T-cell (primary cell): Measurements from ENCODE around the gene IL1A. TPM values are rescaled to one million over a fixed set of nuclear protein-coding genes. Genes with fewer than 3 reads are reported as not detected.

ENCODE experiments used
- ATAC-seq, 4 experiments: fragments of 200-7000 bp in 3 of 4; fragments of 150-1000 bp in 1 of 4; cut with Tn5 transposase; replicated peaks in 1 of 4; 1 replicate in 3 of 4; 2 replicates in 1 of 4; pipeline ENCODE4 v1.10.0; 2021; ENCODE audit warnings: moderate library complexity in 3 of 4, mild to moderate bottlenecking in 2 of 4, moderate number of reproducible peaks in 1 of 4
- CTCF ChIA-PET, 2 donors: fragments of 300-600 bp; sonication (Branson Sonifier 250); formaldehyde crosslinking; loops; one replicate each; lab custom pipeline; 2022; ENCODE audit warnings: antibody characterized with exemption in 2 of 2; lab: Charles Lee
- POLR2A ChIA-PET, 2 donors: fragments of 300-600 bp; sonication (Branson Sonifier 250); formaldehyde crosslinking; loops; one replicate each; lab custom pipeline; 2022; ENCODE audit warnings: antibody characterized with exemption in 2 of 2; lab: Charles Lee
- DNase-seq, 35 experiments: peaks; one replicate each; pipeline versions ENCODE4 v3.0.0 to v3.0.0-alpha.2; 2013 to 2023
- H3K27ac ChIP-seq: one replicate; pipeline ENCODE4 v1.5.1; 2013; ENCODE audit warnings: low read length
- H3K27me3 ChIP-seq, 2 experiments: replicated peaks in 1 of 2; 1 replicate in 1 of 2; 2 replicates in 1 of 2; pipeline versions ENCODE4 v1.6.1 to v1.7.0; 2013; ENCODE audit warnings: low read length in 1 of 2, mixed read lengths in 1 of 2; ENCODE audit not compliant: control insufficient read depth in 2 of 2, insufficient read depth in 2 of 2; ENCODE audit errors: extremely low read depth in 1 of 2
- H3K36me3 ChIP-seq, 2 donors: 1 replicate in 1 of 2; 2 replicates in 1 of 2; pipeline versions ENCODE4 v1.6.1 to v1.7.0; 2013; ENCODE audit warnings: low read length in 1 of 2; ENCODE audit not compliant: control insufficient read depth in 2 of 2, insufficient read depth in 1 of 2; ENCODE audit errors: extremely low read depth in 1 of 2
- H3K4me1 ChIP-seq, 2 experiments: 1 replicate in 1 of 2; 2 replicates in 1 of 2; pipeline versions ENCODE4 v1.6.1 to v1.7.0; 2013; ENCODE audit warnings: low read length in 2 of 2, mixed read lengths in 1 of 2; ENCODE audit not compliant: insufficient read depth in 2 of 2, control insufficient read depth in 1 of 2; ENCODE audit errors: extremely low read depth in 1 of 2
- H3K4me3 ChIP-seq, 2 donors: 1 replicate in 1 of 2; 2 replicates in 1 of 2; pipeline versions ENCODE4 v1.5.1 to v1.7.0; 2013; ENCODE audit warnings: mild to moderate bottlenecking in 2 of 2, low read length in 1 of 2, moderate library complexity in 1 of 2; ENCODE audit not compliant: control insufficient read depth in 1 of 2; ENCODE audit errors: extremely low read depth in 1 of 2
- H3K9me3 ChIP-seq: 2 replicates; pipeline ENCODE4 v1.7.0; 2013
- H3K27ac Mint-ChIP-seq, 2 donors: one replicate each; pipeline ENCODE4 v1.8.0; 2020 to 2021; ENCODE audit warnings: mild to moderate bottlenecking in 2 of 2, mixed read lengths in 2 of 2
- H3K27me3 Mint-ChIP-seq, 2 donors: one replicate each; pipeline ENCODE4 v1.8.0; 2021 to 2022; ENCODE audit warnings: mixed read lengths in 2 of 2
- H3K36me3 Mint-ChIP-seq: one replicate; pipeline ENCODE4 v1.8.0; 2021; ENCODE audit warnings: mixed read lengths
- H3K4me1 Mint-ChIP-seq, 3 donors: one replicate each; pipeline ENCODE4 v1.8.0; 2020 to 2022; ENCODE audit warnings: mixed read lengths in 3 of 3, mild to moderate bottlenecking in 1 of 3
- H3K4me3 Mint-ChIP-seq, 3 donors: one replicate each; pipeline ENCODE4 v1.8.0; 2020 to 2022; ENCODE audit warnings: mild to moderate bottlenecking in 3 of 3, mixed read lengths in 3 of 3, moderate library complexity in 3 of 3
- H3K9me3 Mint-ChIP-seq, 3 donors: one replicate each; pipeline ENCODE4 v1.8.0; 2020 to 2022; ENCODE audit warnings: mixed read lengths in 3 of 3
- WGBS: methylation state at CpG from one replicate; pipeline ENCODE4 v1.1.5; 2013; ENCODE audit warnings: missing lambda C conversion rate; ENCODE audit not compliant: insufficient coverage; 5-methylcytosine and 5-hydroxymethylcytosine counted together
- total RNA-seq, 35 experiments: library from RNA in 6 of 35; stranded (reverse) in 6 of 35; fragments of 120-200 nt in 1 of 35; gene quantifications; one replicate each; pipeline versions ENCODE4 v1.2.1 to v1.2.4 and lab custom pipeline; 2013 to 2026

Gene IL1A
- total RNA-seq, 5 donors from 2014 or later (not counting 1 experiment from before 2014, with no cell fraction given), result 0.12 TPM; not detected in 4

DNA sequence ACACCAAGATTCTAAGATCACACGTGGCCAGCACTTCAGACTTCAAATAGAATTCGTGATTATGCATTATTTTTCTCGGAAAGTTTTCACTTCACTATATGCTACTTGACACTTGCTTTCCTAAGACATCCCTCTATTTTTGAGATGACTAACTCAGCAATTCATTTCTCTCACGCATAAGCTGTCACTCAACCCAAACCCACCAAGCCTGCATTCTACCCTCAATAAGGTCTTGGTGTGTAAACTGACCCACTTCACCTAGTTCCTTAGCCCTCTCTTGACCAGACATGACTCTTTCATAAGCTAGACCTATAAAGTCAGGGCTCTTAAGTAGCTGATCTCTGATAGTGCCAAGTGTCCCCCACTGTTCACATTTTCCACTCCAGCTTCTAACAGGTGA, 31.6 kb downstream of the IL1A start:
- no peak overlapping the region for H3K4me3 ChIP-seq
- H3K27me3 ChIP-seq, result no peaks in the 10 kb centered on the region
- ChIA-PET POLR2A (interaction anchor here (0.6 kb wide), 3 partner anchors 24 to 159 kb away, joined by 3 to 8 read pairs (median 4); no protein-coding TSS in a partner anchor), CTCF (interaction anchor here (0.6 to 2.1 kb wide), 3 partner anchors 132 to 188 kb away, joined by 6 to 17 read pairs (median 11); no protein-coding TSS in a partner anchor)
- no peak for DNase-seq
- no peak overlapping the region for H3K4me3 Mint-ChIP-seq
- no peaks in the 10 kb centered on the region for H3K36me3 ChIP-seq
- peaks cover 2 to 11% of the 10 kb centered on the region in 2 experiments for H3K4me1 ChIP-seq
- H3K27ac ChIP-seq, result no peak overlapping the region
- WGBS, result 78% methylated on average over 3 of the region's 4 CpGs
- no peaks in the 10 kb centered on the region for H3K9me3 ChIP-seq
- no peaks in the 10 kb centered on the region for H3K27me3 Mint-ChIP-seq
- no peaks in the 10 kb centered on the region for H3K36me3 Mint-ChIP-seq
- ATAC-seq, result no peak
- peaks cover 8 to 36% (median 10%) of the 10 kb centered on the region in 3 donors for H3K4me1 Mint-ChIP-seq
- no peak overlapping the region for H3K27ac Mint-ChIP-seq
- H3K9me3 Mint-ChIP-seq, result no peaks in the 10 kb centered on the region

DNA sequence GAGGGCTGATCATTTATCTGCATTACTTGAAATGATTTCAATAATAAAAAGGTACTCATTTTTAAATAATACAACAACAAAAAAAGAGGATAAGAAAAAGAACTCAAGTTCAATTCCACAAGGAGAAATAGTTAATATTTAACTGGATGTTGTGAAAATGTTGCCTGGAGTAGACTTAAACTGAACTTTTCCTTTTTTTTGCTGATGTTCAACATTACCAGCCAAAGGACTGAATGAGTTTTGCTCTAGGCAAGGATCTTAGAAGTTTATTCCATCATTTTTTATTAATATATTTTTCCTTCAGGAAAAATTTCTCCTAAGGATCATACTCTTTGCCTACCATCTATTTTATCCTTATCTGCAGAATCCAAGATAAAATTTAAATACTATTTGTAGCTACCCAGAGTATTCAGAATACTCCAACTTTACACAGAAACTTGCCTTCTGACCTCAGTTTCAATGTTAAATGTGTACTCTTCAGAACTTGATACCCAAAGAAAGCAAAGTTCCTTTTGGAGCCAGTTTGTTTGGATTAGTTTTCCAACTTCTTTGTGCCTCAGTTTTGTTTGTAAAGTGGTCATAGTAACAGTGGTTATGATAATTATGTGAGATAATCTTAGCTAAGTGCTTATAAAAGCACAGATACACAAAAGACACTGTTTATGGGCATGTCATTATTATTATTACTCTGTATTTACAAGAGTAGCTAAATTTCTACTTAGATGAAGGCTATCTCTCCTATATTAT, 32.7 kb downstream of the IL1A start:
- Histone ChIP-seq H3K36me3 (no peaks in the 10 kb centered on the region), H3K27me3 (no peaks in the 10 kb centered on the region), H3K4me1 (peaks cover 2 to 11% of the 10 kb centered on the region in 2 experiments), H3K27ac (no peak overlapping the region), H3K4me3 (no peak overlapping the region), H3K9me3 (no peaks in the 10 kb centered on the region)
- Mint-ChIP-seq H3K36me3 (no peaks in the 10 kb centered on the region), H3K27me3 (no peaks in the 10 kb centered on the region), H3K27ac (no peak overlapping the region), H3K4me3 (no peak overlapping the region), H3K9me3 (no peaks in the 10 kb centered on the region), H3K4me1 (peaks cover 8 to 34% (median 10%) of the 10 kb centered on the region in 3 donors)
- ChIA-PET CTCF (interaction anchor here (0.5 to 5.8 kb wide), 6 partner anchors 15 to 190 kb away, joined by 3 to 67 read pairs (median 7); no protein-coding TSS in a partner anchor), POLR2A (interaction anchor here in 1 of 2 donors (0.5 to 0.6 kb wide), 2 partner anchors 150 to 267 kb away, joined by 4 read pairs; no protein-coding TSS in a partner anchor)
- no peak for ATAC-seq
- DNase-seq, result no peak

- Mint-ChIP-seq H3K9me3 (no peaks in the 10 kb centered on the region), H3K4me1 (peaks cover 8 to 27% (median 10%) of the 10 kb centered on the region in 3 donors), H3K36me3 (no peaks in the 10 kb centered on the region), H3K27ac (peak overlapping the region in 1 of 2 donors; percentile 74), H3K27me3 (no peaks in the 10 kb centered on the region), H3K4me3 (peak overlapping the region in 2 of 3 donors; percentile 21 to 60)
- ChIA-PET CTCF (interaction anchor here (0.6 to 5.8 kb wide), 5 partner anchors 12 to 208 kb away, joined by 3 to 67 read pairs (median 11); no protein-coding TSS in a partner anchor), POLR2A (no interaction called here)
- H3K9me3 ChIP-seq, result no peaks in the 10 kb centered on the region
- H3K4me3 ChIP-seq, result no peak overlapping the region
- DNase-seq (no peak), ATAC-seq (no peak)
- no peaks in the 10 kb centered on the region for H3K36me3 ChIP-seq
- H3K27me3 ChIP-seq, result no peaks in the 10 kb centered on the region
- peaks cover 2 to 11% of the 10 kb centered on the region in 2 experiments for H3K4me1 ChIP-seq
- H3K27ac ChIP-seq, result no peak overlapping the region
Observed at GRCh38 chr2:112750560-112750843, 33.8 kb downstream of the IL1A start.

- no peaks in the 10 kb centered on the region for H3K9me3 ChIP-seq
- H3K4me3 ChIP-seq, result no peak overlapping the region
- Mint-ChIP-seq H3K27ac (peak overlapping the region; percentile 4 to 74), H3K4me1 (peaks cover 8 to 23% (median 10%) of the 10 kb centered on the region in 3 donors), H3K36me3 (no peaks in the 10 kb centered on the region), H3K9me3 (no peaks in the 10 kb centered on the region), H3K4me3 (peak overlapping the region; percentile 21 to 60 (median 34)), H3K27me3 (no peaks in the 10 kb centered on the region)
- CTCF ChIA-PET, result interaction anchor here (0.6 to 5.8 kb wide), 14 partner anchors 13 to 692 kb away, joined by 3 to 67 read pairs (median 4); no protein-coding TSS in a partner anchor
- 56% methylated on average over 8 of the region's 9 CpGs for WGBS
- POLR2A ChIA-PET, result interaction anchor here (0.5 to 0.7 kb wide), 3 partner anchors 10 to 232 kb away, joined by 3 to 7 read pairs (median 3); no protein-coding TSS in a partner anchor
- ATAC-seq (peak; percentile 90 to 96 (median 90)), DNase-seq (peak; percentile 56 to 87 (median 75))
- no peaks in the 10 kb centered on the region for H3K27me3 ChIP-seq
- peak overlapping the region; percentile 44 for H3K27ac ChIP-seq
- peaks cover 2 to 11% of the 10 kb centered on the region in 2 experiments for H3K4me1 ChIP-seq
- no peaks in the 10 kb centered on the region for H3K36me3 ChIP-seq
Observed at GRCh38 chr2:112749755-112750559, 34.3 kb downstream of the IL1A start.

DNA sequence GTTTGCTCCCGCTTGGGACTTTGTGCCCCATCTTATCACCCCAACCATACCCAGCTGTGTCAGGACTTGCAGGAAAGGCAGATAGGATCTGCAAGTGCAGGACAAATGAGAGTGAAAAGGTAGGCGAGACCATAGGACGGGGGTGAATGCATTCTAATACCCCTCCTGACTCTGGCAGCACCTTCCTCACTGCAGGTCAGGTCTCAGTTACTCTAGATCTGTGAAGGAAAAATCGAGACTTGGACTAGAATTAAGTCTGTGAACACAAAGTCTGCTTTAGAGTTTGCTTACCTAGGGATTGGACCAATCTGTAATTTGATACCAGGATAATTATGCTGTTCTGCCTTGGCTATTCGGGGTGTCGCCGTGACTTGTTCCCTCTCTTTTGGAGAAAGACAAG, 43.8 kb downstream of the IL1A start:
- H3K4me3 Mint-ChIP-seq, result no peak overlapping the region
- no peak overlapping the region for H3K4me3 ChIP-seq
- ChIA-PET POLR2A (interaction anchor here in 1 of 2 donors (0.7 kb wide), 1 partner anchor 107 kb away, joined by 4 read pairs; no protein-coding TSS in a partner anchor), CTCF (interaction anchor here (0.5 to 1.0 kb wide), 2 partner anchors 13 to 160 kb away, joined by 3 to 4 read pairs; no protein-coding TSS in a partner anchor)
- H3K4me1 Mint-ChIP-seq, result no peaks in the 10 kb centered on the region
- DNase-seq (no peak), ATAC-seq (no peak)
- H3K27ac Mint-ChIP-seq, result no peak overlapping the region
- no peaks in the 10 kb centered on the region for H3K27me3 Mint-ChIP-seq
- 92% methylated on average over 4 of the region's 7 CpGs for WGBS
- no peaks in the 10 kb centered on the region for H3K9me3 Mint-ChIP-seq
- H3K9me3 ChIP-seq, result no peaks in the 10 kb centered on the region
- no peak overlapping the region for H3K27ac ChIP-seq
- H3K36me3 ChIP-seq, result no peaks in the 10 kb centered on the region
- H3K27me3 ChIP-seq, result no peaks in the 10 kb centered on the region
- H3K36me3 Mint-ChIP-seq, result no peaks in the 10 kb centered on the region
- no peaks in the 10 kb centered on the region for H3K4me1 ChIP-seq
